Parathyroid adenoma (tissue), 2 donors: ENCODE results near the gene TTC9B.

Experiments
- H2AFZ ChIP-seq: fragments of 300-600 bp; sonication (generic); one replicate; pipeline ENCODE4 v1.7.0; 2017; ENCODE audit warnings: antibody characterized with exemption, mild to moderate bottlenecking
- H3K27ac ChIP-seq: fragments of 300-600 bp; sonication (generic); one replicate; pipeline ENCODE4 v1.7.0; 2017
- H3K27me3 ChIP-seq: fragments of 300-600 bp; sonication (generic); one replicate; pipeline ENCODE4 v1.7.0; 2017; ENCODE audit warnings: low read length; ENCODE audit not compliant: control insufficient read depth, insufficient read depth
- H3K36me3 ChIP-seq: fragments of 300-600 bp; sonication (generic); one replicate; pipeline ENCODE4 v1.7.0; 2017; ENCODE audit warnings: low read length; ENCODE audit not compliant: control insufficient read depth, insufficient read depth
- H3K4me1 ChIP-seq: fragments of 300-600 bp; sonication (generic); one replicate; pipeline ENCODE4 v1.7.0; 2017; ENCODE audit warnings: control low read depth
- H3K4me2 ChIP-seq: fragments of 300-600 bp; sonication (generic); one replicate; pipeline ENCODE4 v1.7.0; 2017; ENCODE audit warnings: low read length
- H3K4me3 ChIP-seq: fragments of 300-600 bp; sonication (generic); one replicate; pipeline ENCODE4 v1.7.0; 2017; ENCODE audit warnings: low read depth, low read length
- H3K79me2 ChIP-seq: fragments of 300-600 bp; sonication (generic); one replicate; pipeline ENCODE4 v1.7.0; 2017; ENCODE audit warnings: control low read depth
- H3K9ac ChIP-seq: fragments of 300-600 bp; sonication (generic); one replicate; pipeline ENCODE4 v1.7.0; 2017; ENCODE audit warnings: mild to moderate bottlenecking
- H3K9me3 ChIP-seq: fragments of 300-600 bp; sonication (generic); one replicate; pipeline ENCODE4 v1.7.0; 2017; ENCODE audit warnings: low read length; ENCODE audit not compliant: control insufficient read depth
- CTCF ChIP-seq: fragments of 300-600 bp; sonication (generic); IDR thresholded peaks from one replicate; pipeline ENCODE4 v1.7.0; 2017; ENCODE audit warnings: antibody characterized with exemption, mild to moderate bottlenecking
- donor health status: primary hyperparathyroidism.

Gene TTC9B

GRCh38 chr19:40262422-40262821 is 44.2 kb upstream of the TTC9B start:
- no peak overlapping the region for H3K9ac ChIP-seq
- H3K27me3 ChIP-seq: no peaks in the 10 kb centered on the region
- no peaks in the 10 kb centered on the region for H3K36me3 ChIP-seq
- peaks cover 12% of the 10 kb centered on the region for H3K4me1 ChIP-seq
- H2AFZ ChIP-seq: no peak overlapping the region
- H3K79me2 ChIP-seq: peaks cover 59% of the 10 kb centered on the region
- no peak overlapping the region for H3K4me2 ChIP-seq
- no peak overlapping the region for H3K27ac ChIP-seq
- no peaks in the 10 kb centered on the region for H3K9me3 ChIP-seq
- TF ChIP-seq CTCF: no peak
- no peak overlapping the region for H3K4me3 ChIP-seq

GRCh38 chr19:40261631-40262030 is 43.4 kb upstream of the TTC9B start:
- Histone ChIP-seq H3K27me3 (no peaks in the 10 kb centered on the region), H3K4me2 (no peak overlapping the region), H3K4me3 (no peak overlapping the region), H3K9ac (no peak overlapping the region), H3K36me3 (no peaks in the 10 kb centered on the region), H3K27ac (no peak overlapping the region), H2AFZ (no peak overlapping the region), H3K79me2 (peaks cover 54% of the 10 kb centered on the region), H3K4me1 (peaks cover 13% of the 10 kb centered on the region), H3K9me3 (no peaks in the 10 kb centered on the region)
- TF ChIP-seq CTCF: no peak

- Histone ChIP-seq H3K79me2 (peaks cover 41% of the 10 kb centered on the region), H3K9me3 (no peaks in the 10 kb centered on the region), H3K9ac (no peak overlapping the region), H3K27ac (peak overlapping the region; percentile 70), H3K4me3 (no peak overlapping the region), H3K27me3 (no peaks in the 10 kb centered on the region), H3K4me2 (no peak overlapping the region), H2AFZ (no peak overlapping the region), H3K4me1 (peaks cover 7% of the 10 kb centered on the region), H3K36me3 (no peaks in the 10 kb centered on the region)
- no peak for TF ChIP-seq CTCF
These were observed 38.9 kb upstream of the TTC9B start for GRCh38 chr19:40257096-40257517.

- no peak overlapping the region for H3K9ac ChIP-seq
- no peaks in the 10 kb centered on the region for H3K36me3 ChIP-seq
These were observed 38.3 kb upstream of the TTC9B start for GRCh38 chr19:40256512-40256911.

More at GRCh38 chr19:40256512-40256911, 38.3 kb upstream of the TTC9B start:
- Histone ChIP-seq H3K9me3 (no peaks in the 10 kb centered on the region), H2AFZ (no peak overlapping the region), H3K4me3 (no peak overlapping the region), H3K27me3 (no peaks in the 10 kb centered on the region), H3K4me1 (peaks cover 13% of the 10 kb centered on the region), H3K4me2 (no peak overlapping the region), H3K79me2 (peaks cover 45% of the 10 kb centered on the region), H3K27ac (peak overlapping the region; percentile 70)
- no peak for TF ChIP-seq CTCF
